GM19328 (cell line): ENCODE measurements around the gene E4F1.
"Not testable (repeated sequence)": the region's sequence is repeated elsewhere in the genome, so short reads cannot be mapped to it uniquely, and the experiment has no call there.

Experiments
- ATAC-seq: cut with Tn5 transposase; IDR thresholded peaks from one replicate; pipeline ENCODE4 v1.9.1; 2021; ENCODE audit warnings: mild to moderate bottlenecking, moderate library complexity; ENCODE audit not compliant: unreplicated experiment

E4F1 gene

GRCh38 chr16:2189252-2189893, 34.0 kb upstream of the E4F1 start:
- no peak for ATAC-seq

DNA sequence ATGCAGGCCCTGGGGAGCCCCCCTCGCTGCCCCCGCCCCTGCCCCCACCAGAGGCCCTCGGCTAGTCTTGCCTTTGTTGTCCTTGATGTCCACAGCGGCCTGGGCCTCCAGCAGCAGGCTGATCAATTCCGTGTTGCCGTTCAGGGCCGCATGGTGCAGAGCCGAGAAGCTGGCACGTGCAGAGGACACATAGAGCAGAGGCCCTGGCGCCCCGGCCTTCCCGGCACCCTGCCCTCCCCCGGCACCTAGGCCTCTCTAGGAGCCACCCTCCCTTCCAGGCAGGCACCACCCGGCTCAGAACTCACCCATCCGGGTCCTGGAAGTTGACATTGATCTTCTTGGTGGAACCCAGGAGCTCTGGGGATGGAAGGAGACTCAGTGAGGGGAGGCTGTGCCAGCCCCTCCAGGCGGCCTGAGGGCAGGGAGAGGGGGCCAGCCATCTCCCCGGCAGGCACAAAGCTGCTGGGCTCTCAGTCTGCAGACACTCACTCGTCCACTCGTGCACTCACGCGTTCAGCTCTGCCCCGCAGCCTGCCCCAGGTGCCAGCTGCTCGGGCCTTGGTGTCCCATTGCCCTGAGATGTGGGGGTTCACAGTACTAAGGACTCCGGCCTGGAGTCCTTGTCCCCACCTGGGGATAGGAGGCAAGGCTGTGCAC, 33.3 kb upstream of the E4F1 start:
- no peak for ATAC-seq

- no peak for ATAC-seq
Observed at GRCh38 chr16:2190659-2191445, 32.5 kb upstream of the E4F1 start.

- ATAC-seq, result no peak
Observed at GRCh38 chr16:2191446-2191706, 32.0 kb upstream of the E4F1 start.

DNA sequence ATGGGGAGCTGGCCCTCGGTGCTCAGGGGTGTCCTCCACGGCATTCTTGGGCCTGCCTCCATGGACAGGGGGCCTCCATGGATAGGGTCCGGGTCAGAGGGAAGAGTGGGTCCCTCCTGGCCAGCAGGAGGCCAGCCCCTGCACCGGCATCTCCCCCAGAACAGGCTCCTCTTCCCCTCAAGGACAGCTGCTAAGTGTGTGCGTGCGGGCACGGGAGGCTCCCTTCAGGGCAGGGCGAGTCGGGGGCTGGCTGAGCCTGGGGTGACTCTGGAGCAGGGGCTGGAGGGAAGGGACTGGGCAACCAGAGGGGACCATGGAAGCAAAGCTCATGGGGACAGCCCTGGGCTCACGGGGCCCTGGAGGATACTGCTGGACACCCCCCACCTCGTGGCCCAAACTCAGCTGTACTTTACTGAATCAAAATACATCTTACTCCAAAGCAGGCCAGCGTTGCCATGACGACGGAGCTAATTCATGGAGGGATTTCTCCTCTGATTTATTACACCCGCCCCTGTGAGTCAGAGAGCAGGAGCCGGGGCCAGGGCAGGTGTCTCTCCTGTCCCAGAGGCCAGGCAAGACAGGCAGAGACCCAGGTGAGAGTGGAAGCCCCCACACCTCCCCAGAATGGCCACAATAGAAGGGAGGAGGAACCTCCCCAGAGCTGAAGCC, 29.1 kb upstream of the E4F1 start:
- ATAC-seq, result no peak

GRCh38 chr16:2194852-2195321, 28.5 kb upstream of the E4F1 start:
- ATAC-seq, result no peak

DNA sequence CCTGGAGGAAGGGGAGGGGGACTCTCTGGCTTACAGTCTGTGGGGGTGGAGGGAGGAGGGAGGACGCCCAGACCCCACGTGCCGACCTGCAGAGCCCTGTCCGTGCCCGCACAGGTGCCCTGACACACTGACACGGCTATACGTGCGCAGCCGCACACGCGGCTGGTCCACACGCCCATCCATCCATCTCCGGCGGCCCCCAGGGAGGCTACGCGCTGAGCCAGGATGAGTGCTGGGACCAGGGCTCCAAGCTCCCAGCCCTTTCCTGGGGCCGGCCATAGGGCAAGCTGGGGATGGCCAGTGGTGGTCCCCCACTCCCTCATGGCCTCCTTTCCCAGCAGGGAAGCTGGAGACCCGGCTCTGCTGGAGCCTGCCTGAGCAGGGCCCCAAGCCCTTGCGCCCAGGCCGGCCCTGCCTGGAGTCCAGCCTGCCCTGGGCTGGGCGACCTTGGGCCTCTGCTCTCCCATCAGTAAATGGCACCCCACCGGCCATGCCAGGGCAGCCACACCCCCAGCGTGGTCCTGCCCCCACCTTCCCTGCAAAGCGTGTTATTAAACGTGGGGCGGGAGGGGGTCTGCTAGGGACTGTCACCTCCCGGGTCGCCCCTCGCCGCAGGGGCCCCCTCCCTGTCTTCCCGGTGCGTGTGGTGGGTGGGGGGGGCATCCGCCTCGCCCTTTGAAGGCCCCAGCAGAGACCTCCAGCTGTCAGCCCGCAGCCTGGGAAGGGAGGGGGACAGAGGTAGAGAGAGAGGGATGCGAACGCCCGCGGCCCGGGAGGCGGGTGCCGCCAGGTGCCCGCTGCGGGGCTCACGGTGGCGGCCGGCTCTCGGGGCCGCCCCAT, 27.8 kb upstream of the E4F1 start:
- ATAC-seq, result no peak

DNA sequence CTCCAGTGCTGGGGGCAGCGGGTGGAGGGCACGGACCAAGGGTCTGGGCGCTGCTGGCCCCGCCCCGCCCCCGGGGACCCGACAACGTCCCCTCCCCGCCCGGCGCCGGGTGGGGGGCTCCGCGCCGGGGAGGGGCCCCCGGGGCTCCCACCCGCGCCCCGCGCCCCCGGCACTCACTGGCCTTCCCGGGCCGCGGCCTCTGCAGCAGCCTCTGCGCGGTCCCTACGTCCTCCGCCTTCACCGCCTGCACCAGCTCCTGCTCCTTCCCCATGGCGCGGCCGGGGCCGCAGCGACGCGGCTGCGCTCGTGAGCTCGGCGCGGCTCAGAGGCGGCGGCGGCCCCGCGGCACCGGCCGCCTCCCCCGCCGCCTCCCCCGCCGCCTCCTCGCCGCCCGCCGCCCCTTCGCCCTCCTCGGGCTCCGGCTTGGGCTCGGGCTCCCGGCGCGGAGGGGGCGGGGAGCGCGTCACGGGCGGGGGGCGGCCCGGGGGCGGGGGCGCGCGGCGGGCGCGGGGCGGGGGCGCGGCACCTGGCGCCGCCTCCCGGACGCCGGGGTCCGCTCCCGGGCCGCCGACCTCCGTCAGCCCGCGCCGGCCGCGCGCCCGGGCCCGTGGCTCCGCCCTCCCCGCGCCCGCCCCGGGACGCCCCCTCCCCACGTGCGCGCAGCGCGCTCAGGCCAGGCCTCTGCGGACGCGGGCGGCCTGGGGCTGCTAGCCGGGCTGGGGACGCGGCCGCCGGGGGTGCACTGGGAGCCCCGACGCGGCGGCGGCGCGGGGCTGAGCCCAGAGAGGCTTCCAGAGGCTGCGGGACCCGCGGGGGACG, 27.0 kb upstream of the E4F1 start, which contains the start of gene CASKIN1:
TSS of gene CASKIN1 (minus strand) at position 444 of the 819 bp plus-strand sequence. CDS start at position 271, 173 bp downstream.
- no peak for ATAC-seq

DNA sequence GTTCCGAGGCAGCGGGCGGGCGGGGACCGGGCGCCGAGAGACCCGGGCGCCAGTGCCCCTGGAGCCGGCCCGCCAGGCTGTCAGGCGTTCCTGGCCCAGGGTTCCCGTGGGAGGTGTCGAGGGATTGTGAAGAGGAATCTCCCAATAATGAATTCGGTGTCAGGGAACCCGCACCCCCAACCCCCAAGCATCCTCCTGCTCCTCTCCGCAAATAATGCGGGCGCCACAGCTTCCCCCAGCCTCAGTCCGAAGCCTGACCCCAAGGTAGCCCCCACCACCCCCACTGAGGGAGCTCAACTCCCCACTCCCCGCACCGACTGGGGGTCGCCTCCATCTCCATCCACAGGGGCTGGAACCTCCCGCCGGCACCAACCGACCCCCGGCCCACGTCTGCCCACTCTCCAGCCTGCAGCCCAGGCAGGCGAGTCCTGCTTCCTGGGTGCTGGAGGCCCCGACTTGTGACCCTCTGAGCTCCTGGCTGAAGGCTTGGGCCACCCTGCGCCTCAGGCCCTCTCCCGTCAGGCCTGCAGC, 26.3 kb upstream of the E4F1 start:
- ATAC-seq, result no peak

- no peak for ATAC-seq
Observed at GRCh38 chr16:2197765-2198164, 25.6 kb upstream of the E4F1 start.

GRCh38 chr16:2198283-2198682, 25.1 kb upstream of the E4F1 start:
- no peak for ATAC-seq

- no peak for ATAC-seq
Observed at GRCh38 chr16:2199095-2199494, 24.3 kb upstream of the E4F1 start.

GRCh38 chr16:2199621-2200139, 23.7 kb upstream of the E4F1 start:
- ATAC-seq, result no peak

- no peak for ATAC-seq
Observed at GRCh38 chr16:2200313-2200712, 23.1 kb upstream of the E4F1 start.

- ATAC-seq, result not testable (repeated sequence)
Observed at GRCh38 chr16:2203119-2203688, 20.2 kb upstream of the E4F1 start.

GRCh38 chr16:2204416-2205103, 18.8 kb upstream of the E4F1 start:
- ATAC-seq, result no peak

GRCh38 chr16:2205104-2205966, 18.1 kb upstream of the E4F1 start, which contains the start of gene MLST8:
TSS of gene MLST8 (plus strand) at chr16:2205454. CDS start at chr16:2206086, 632 bp downstream.
- peak; percentile 80 for ATAC-seq
